ENCODE data around the gene HDAC11. TPM values are rescaled to one million over a fixed set of nuclear protein-coding genes. Genes with fewer than 3 reads are reported as not detected.

The HDAC11 gene
- total and polyA plus RNA-seq, 9 of the 15 experiments (the other 6 are each of a cell fraction or from before 2014, with no cell fraction given), result 0.60 to 6.0 (median 4.5) TPM

DNA sequence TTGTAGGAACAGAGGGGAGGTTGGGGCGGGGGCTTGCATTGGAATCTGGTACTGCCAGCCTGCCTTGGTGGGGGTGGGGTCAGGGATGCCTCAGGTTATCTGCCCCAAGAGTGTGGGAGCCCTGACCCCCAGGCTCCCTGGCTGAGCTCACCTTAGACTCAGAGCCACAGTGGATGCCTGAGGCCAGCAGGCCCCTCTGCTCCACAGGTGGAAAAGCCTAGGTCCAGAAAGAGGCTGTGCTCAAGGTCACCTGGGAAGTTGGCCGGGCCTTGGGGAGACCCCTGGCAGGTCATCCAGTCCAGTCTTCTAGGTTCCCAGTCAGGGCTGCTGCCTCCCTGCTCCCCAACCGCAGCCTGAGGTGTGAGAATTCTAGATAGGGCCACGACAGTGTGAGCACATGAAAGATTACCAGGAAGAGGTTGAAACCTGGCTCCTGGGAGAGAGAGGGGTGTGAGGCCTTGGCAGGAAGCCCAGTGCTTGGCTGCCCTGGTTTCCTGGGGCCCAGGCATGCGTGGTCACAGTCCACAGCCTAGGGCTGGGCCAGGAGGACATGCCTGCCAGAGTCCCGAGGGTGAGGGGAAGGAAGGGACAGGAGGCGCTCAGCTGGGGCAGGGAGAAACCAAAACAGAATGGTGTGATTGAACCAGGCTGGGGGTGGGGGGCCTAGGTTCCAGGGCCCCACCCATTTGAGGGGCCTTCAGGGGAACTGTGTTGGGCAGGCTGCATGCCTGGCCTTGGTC, 4.9 kb downstream of the HDAC11 start (continued):
- TF ChIP-seq, protein P1, sequence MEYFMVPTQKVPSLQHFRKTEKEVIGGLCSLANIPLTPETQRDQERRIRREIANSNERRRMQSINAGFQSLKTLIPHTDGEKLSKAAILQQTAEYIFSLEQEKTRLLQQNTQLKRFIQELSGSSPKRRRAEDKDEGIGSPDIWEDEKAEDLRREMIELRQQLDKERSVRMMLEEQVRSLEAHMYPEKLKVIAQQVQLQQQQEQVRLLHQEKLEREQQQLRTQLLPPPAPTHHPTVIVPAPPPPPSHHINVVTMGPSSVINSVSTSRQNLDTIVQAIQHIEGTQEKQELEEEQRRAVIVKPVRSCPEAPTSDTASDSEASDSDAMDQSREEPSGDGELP (CRISPR knock-in tag; IDR thresholded peaks at IDR 0.05; ENCODE audit: borderline replicate concordance), result peak; percentile 93
- TF ChIP-seq MEF2D (tag; conservative IDR thresholded peaks at IDR 0.05; ENCODE audit: low read depth), result no peak
- peak; percentile 68; the same call in 1 of the 2 replicates for TF ChIP-seq KAT7 (CRISPR knock-in tag; IDR thresholded peaks at IDR 0.05; ENCODE audit: borderline replicate concordance)
- no peak for TF ChIP-seq ZNF140 (CRISPR knock-in tag; IDR thresholded peaks at IDR 0.05)
- TF ChIP-seq, protein P2, sequence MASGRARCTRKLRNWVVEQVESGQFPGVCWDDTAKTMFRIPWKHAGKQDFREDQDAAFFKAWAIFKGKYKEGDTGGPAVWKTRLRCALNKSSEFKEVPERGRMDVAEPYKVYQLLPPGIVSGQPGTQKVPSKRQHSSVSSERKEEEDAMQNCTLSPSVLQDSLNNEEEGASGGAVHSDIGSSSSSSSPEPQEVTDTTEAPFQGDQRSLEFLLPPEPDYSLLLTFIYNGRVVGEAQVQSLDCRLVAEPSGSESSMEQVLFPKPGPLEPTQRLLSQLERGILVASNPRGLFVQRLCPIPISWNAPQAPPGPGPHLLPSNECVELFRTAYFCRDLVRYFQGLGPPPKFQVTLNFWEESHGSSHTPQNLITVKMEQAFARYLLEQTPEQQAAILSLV (tag; IDR thresholded peaks at IDR 0.05), result no peak
- TF ChIP-seq ADNP (tag; IDR thresholded peaks at IDR 0.05), result no peak
- TF ChIP-seq MXI1 (IDR thresholded peaks at IDR 0.05; ENCODE audit: low read depth, low read length), result peak; percentile 89
- TF ChIP-seq, protein P3, sequence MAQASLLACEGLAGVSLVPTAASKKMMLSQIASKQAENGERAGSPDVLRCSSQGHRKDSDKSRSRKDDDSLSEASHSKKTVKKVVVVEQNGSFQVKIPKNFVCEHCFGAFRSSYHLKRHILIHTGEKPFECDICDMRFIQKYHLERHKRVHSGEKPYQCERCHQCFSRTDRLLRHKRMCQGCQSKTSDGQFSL (CRISPR knock-in tag; IDR thresholded peaks at IDR 0.05), result no peak; the same call in 1 of the 2 replicates
- TF ChIP-seq, protein P3 (tag; IDR thresholded peaks at IDR 0.05), result no peak
- no peak for TF ChIP-seq PHF20 (IDR thresholded peaks at IDR 0.05; ENCODE audit: partially characterized antibody)
- TF ChIP-seq, protein P4, sequence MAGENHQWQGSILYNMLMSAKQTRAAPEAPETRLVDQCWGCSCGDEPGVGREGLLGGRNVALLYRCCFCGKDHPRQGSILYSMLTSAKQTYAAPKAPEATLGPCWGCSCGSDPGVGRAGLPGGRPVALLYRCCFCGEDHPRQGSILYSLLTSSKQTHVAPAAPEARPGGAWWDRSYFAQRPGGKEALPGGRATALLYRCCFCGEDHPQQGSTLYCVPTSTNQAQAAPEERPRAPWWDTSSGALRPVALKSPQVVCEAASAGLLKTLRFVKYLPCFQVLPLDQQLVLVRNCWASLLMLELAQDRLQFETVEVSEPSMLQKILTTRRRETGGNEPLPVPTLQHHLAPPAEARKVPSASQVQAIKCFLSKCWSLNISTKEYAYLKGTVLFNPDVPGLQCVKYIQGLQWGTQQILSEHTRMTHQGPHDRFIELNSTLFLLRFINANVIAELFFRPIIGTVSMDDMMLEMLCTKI (IDR thresholded peaks at IDR 0.05; ENCODE audit: partially characterized antibody), result no peak
- TF ChIP-seq HCFC1 (IDR thresholded peaks at IDR 0.05; ENCODE audit: low read depth, low read length), result peak; percentile 18; the same call in 1 of the 2 replicates
- TF ChIP-seq ZNF780A (CRISPR knock-in tag; IDR thresholded peaks at IDR 0.05), result no peak
- TF ChIP-seq CCAR2 (IDR thresholded peaks at IDR 0.05; ENCODE audit: low read depth, low read length), result no peak
- TF ChIP-seq, protein P5, sequence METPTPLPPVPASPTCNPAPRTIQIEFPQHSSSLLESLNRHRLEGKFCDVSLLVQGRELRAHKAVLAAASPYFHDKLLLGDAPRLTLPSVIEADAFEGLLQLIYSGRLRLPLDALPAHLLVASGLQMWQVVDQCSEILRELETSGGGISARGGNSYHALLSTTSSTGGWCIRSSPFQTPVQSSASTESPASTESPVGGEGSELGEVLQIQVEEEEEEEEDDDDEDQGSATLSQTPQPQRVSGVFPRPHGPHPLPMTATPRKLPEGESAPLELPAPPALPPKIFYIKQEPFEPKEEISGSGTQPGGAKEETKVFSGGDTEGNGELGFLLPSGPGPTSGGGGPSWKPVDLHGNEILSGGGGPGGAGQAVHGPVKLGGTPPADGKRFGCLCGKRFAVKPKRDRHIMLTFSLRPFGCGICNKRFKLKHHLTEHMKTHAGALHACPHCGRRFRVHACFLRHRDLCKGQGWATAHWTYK (CRISPR knock-in tag; IDR thresholded peaks at IDR 0.05), result peak; percentile 66
- TF ChIP-seq TRIM28 (IDR thresholded peaks at IDR 0.05), result no peak; the same call in 1 of the 2 replicates
- peak; percentile 60; the same call in 1 of the 2 replicates for TF ChIP-seq ZNF175 (CRISPR knock-in tag; IDR thresholded peaks at IDR 0.05; ENCODE audit: low read depth)
- TF ChIP-seq, protein P6, sequence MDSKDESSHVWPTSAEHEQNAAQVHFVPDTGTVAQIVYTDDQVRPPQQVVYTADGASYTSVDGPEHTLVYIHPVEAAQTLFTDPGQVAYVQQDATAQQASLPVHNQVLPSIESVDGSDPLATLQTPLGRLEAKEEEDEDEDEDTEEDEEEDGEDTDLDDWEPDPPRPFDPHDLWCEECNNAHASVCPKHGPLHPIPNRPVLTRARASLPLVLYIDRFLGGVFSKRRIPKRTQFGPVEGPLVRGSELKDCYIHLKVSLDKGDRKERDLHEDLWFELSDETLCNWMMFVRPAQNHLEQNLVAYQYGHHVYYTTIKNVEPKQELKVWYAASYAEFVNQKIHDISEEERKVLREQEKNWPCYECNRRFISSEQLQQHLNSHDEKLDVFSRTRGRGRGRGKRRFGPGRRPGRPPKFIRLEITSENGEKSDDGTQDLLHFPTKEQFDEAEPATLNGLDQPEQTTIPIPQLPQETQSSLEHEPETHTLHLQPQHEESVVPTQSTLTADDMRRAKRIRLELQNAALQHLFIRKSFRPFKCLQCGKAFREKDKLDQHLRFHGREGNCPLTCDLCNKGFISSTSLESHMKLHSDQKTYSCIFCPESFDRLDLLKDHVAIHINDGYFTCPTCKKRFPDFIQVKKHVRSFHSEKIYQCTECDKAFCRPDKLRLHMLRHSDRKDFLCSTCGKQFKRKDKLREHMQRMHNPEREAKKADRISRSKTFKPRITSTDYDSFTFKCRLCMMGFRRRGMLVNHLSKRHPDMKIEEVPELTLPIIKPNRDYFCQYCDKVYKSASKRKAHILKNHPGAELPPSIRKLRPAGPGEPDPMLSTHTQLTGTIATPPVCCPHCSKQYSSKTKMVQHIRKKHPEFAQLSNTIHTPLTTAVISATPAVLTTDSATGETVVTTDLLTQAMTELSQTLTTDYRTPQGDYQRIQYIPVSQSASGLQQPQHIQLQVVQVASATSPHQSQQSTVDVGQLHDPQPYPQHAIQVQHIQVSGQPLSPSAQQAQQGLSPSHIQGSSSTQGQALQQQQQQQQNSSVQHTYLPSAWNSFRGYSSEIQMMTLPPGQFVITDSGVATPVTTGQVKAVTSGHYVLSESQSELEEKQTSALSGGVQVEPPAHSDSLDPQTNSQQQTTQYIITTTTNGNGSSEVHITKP (IDR thresholded peaks at IDR 0.05; ENCODE audit: partially characterized antibody), result peak; percentile 74

All from K562 (cell line).